Measurements from ENCODE around the gene CHMP2A. TPM values are rescaled to one million over a fixed set of nuclear protein-coding genes. Genes with fewer than 3 reads are reported as not detected.
"Not testable (repeated sequence)": the region's sequence is repeated elsewhere in the genome, so short reads cannot be mapped to it uniquely, and the experiment has no call there.

Gene CHMP2A
- total RNA-seq, 1 donor from 2014 or later = 108 TPM

DNA sequence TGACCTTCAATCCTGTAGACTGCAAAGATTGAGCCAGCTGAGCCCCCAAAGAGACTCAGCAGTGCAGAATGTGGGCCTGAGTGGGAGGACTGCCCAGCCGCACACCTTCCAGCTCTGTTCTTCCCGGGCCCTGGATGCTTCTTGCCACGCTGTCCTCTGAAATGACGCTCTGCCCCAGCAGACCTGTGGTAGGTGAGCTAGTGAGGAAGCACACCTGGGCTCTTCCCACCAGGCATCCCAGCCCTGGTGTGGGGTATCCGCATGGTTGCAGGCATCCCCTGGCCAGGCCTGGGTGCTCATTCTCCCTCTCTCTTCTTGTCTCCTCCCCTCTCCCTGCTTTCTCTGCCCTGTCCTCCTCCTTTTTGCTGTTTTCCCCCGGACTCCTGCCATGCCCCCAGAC is 28.1 kb upstream of the CHMP2A start:
- H3K27ac Mint-ChIP-seq (ENCODE audit: unreplicated experiment) = no peak overlapping the region
- H3K4me3 Mint-ChIP-seq (ENCODE audit: unreplicated experiment) = no peak overlapping the region
- H3K9me3 Mint-ChIP-seq (ENCODE audit: unreplicated experiment) = peaks cover 10% of the 10 kb centered on the region
- H3K36me3 Mint-ChIP-seq (ENCODE audit: unreplicated experiment) = no peaks in the 10 kb centered on the region
- TF ChIP-seq, protein P1, sequence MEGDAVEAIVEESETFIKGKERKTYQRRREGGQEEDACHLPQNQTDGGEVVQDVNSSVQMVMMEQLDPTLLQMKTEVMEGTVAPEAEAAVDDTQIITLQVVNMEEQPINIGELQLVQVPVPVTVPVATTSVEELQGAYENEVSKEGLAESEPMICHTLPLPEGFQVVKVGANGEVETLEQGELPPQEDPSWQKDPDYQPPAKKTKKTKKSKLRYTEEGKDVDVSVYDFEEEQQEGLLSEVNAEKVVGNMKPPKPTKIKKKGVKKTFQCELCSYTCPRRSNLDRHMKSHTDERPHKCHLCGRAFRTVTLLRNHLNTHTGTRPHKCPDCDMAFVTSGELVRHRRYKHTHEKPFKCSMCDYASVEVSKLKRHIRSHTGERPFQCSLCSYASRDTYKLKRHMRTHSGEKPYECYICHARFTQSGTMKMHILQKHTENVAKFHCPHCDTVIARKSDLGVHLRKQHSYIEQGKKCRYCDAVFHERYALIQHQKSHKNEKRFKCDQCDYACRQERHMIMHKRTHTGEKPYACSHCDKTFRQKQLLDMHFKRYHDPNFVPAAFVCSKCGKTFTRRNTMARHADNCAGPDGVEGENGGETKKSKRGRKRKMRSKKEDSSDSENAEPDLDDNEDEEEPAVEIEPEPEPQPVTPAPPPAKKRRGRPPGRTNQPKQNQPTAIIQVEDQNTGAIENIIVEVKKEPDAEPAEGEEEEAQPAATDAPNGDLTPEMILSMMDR (IDR thresholded peaks at IDR 0.05; ENCODE audit: partially characterized antibody, unreplicated experiment) = no peak
- H3K4me1 Mint-ChIP-seq (ENCODE audit: low read depth, unreplicated experiment) = no peaks in the 10 kb centered on the region
- H3K27me3 Mint-ChIP-seq (ENCODE audit: unreplicated experiment) = peaks cover 2% of the 10 kb centered on the region
- DNase-seq = no peak

DNA sequence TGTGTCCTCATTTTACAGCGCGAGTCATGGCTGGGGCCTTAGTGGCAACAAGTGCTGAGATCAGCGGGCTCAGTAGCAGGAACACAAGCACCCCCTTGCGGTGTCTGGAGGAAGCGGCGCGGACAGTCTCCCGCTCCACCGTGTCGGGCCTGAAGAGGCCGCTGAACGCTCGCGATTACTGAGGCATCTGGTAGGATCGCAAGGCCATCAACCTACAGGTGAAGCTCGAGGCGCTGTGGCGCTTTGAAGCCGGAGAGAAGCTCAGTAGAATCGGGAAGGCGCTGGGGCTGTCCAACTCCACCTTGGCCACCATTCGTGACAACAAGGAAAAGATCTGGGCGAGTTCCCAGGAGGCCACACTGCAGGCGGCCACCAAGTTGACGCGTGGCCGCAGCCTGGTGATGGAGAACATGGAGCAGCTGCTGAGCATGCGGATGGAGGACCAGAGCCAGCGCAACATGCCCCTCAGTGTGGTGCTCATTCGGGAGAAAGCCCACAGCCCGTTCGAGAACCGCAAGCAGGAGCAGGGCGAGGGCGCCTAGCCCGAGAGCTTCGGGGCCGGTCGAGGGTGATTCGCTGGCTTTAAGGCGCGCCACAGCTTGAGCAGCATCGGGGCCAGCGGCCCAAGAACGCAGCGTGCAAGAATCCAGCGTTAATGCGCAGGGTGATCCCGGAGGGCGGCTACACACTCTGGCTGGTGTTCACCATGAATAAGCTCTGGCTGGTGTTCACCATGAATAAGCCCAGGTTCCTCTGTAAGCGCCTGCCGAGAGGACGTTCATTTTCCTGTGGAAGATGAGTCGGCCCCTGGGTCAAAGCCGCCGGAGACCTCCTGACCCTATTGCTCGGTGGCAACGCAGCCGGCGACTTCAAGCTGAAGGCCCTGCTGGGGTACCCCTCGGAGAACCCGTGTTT is 26.6 kb upstream of the CHMP2A start:
- Mint-ChIP-seq H3K9me3 (ENCODE audit: unreplicated experiment) (peaks cover 10% of the 10 kb centered on the region), H3K27me3 (ENCODE audit: unreplicated experiment) (peaks cover 2% of the 10 kb centered on the region), H3K4me3 (ENCODE audit: unreplicated experiment) (peak overlapping the region; percentile 41), H3K27ac (ENCODE audit: unreplicated experiment) (no peak overlapping the region), H3K36me3 (ENCODE audit: unreplicated experiment) (no peaks in the 10 kb centered on the region), H3K4me1 (ENCODE audit: low read depth, unreplicated experiment) (no peaks in the 10 kb centered on the region)
- DNase-seq = peak; percentile 87
- TF ChIP-seq, protein P1 (IDR thresholded peaks at IDR 0.05; ENCODE audit: partially characterized antibody, unreplicated experiment) = peak; percentile 82

DNA sequence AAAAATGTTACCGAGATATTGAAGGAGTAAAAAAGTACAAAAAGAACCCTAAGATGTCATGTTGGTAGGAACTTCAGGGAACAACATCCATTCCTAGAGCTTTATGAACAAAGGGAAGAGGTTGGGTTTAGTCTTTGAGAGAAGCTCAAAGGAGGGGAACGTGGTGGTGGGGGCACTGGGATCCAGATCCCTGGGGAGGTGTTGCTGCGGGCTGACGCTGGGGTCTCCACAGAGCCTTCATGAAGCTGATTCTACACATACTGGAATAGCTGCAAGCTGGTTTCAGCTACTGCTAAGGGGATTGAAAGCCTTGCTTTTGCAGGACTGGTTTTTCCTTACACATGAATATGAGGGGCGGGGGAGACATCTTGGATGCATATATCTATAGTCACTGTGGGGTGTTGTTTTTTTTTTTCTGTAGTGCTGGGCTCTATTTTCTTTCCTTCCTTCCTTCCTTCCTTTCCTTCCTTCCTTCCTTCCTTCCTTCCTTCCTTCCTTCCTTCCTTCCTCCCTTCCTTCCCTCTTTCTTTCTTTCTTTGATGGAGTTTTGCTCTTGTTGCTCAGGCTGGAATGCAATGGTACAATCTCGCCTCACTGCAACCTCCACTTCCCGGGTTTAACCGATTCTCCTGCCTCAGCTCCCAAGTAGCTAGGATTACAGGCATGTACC is 24.7 kb upstream of the CHMP2A start:
- no peak overlapping the region for H3K4me3 Mint-ChIP-seq (ENCODE audit: unreplicated experiment)
- TF ChIP-seq, protein P1 (IDR thresholded peaks at IDR 0.05; ENCODE audit: partially characterized antibody, unreplicated experiment) = no peak
- H3K27ac Mint-ChIP-seq (ENCODE audit: unreplicated experiment) = no peak overlapping the region
- H3K36me3 Mint-ChIP-seq (ENCODE audit: unreplicated experiment) = no peaks in the 10 kb centered on the region
- H3K9me3 Mint-ChIP-seq (ENCODE audit: unreplicated experiment) = peaks cover 12% of the 10 kb centered on the region
- no peaks in the 10 kb centered on the region for H3K4me1 Mint-ChIP-seq (ENCODE audit: low read depth, unreplicated experiment)
- no peak for DNase-seq
- peaks cover 2% of the 10 kb centered on the region for H3K27me3 Mint-ChIP-seq (ENCODE audit: unreplicated experiment)

DNA sequence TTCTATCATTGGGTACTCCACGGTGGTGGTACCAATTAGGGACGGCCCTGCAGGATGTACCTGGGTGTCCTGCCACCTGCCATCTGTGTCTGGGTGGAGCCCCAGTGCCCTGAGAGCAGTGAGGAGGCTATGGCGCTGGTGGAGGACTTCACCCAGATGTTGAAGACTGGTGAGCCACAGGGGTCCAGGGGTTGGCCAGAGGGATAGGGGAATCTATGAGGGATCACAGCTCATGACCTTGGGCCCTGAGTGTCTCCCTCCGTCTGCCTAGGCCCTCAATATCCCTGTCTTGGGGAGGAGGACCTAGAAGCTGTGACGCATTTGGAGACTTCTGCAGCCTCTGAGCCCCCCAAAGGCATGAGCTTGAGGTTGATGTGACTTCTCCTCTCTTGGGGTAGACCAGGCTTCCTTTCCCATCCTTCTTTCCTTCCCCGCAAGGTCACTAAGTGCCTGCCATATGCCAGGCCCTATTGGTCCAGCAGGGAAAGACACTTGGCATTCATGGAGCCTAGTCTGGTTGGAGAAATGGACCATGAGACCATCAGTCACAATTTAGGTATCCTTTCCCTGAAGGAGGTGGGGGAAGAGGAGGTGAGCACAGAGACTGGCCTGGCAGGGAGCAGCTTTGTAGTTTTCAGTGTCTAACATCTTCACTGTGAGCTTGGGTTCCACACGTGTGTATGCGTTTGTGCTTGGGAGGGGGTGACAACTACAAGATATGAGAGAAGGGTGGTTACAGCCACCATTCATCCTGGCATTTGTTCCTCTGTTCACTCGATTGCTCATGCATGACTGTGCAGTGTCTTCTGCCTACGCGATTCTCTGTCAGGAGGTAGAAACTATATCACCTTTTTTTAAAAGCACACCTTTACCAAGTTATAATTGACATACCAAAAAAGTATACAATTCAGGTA is 23.4 kb upstream of the CHMP2A start:
- DNase-seq = no peak
- peak overlapping the region; percentile 38 for H3K27ac Mint-ChIP-seq (ENCODE audit: unreplicated experiment)
- peak overlapping the region; percentile 20 for H3K4me3 Mint-ChIP-seq (ENCODE audit: unreplicated experiment)
- H3K27me3 Mint-ChIP-seq (ENCODE audit: unreplicated experiment) = peaks cover 6% of the 10 kb centered on the region
- TF ChIP-seq, protein P1 (IDR thresholded peaks at IDR 0.05; ENCODE audit: partially characterized antibody, unreplicated experiment) = no peak
- H3K9me3 Mint-ChIP-seq (ENCODE audit: unreplicated experiment) = peaks cover 21% of the 10 kb centered on the region
- H3K4me1 Mint-ChIP-seq (ENCODE audit: low read depth, unreplicated experiment) = peaks cover 7% of the 10 kb centered on the region
- H3K36me3 Mint-ChIP-seq (ENCODE audit: unreplicated experiment) = no peaks in the 10 kb centered on the region

DNA sequence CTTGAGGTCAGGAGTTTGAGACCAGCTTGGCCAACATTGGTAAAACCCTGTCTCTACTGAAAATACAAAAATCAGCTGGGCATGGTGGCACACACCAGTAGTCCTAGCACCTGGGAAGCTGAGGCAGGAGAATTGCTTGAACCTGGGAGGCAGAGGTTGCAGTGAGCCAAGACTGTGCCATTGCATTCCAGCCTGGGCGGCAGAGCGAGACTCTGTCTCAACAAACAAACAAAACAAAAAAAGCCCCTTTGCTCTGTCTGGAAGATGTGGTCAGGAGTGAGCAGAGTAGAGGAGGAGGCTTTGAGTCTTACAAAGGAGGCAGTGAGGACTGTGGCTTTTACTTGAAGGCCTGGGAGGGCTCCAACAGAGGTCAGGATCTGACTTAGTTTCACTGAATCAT is 22.7 kb upstream of the CHMP2A start:
- not testable (repeated sequence) for H3K27ac Mint-ChIP-seq (ENCODE audit: unreplicated experiment); H3K4me3 Mint-ChIP-seq (ENCODE audit: unreplicated experiment); DNase-seq

More for the DNA sequence above, 22.7 kb upstream of the CHMP2A start:
- not testable (repeated sequence) for H3K4me1 Mint-ChIP-seq (ENCODE audit: low read depth, unreplicated experiment); H3K36me3 Mint-ChIP-seq (ENCODE audit: unreplicated experiment)
- Mint-ChIP-seq H3K9me3 (ENCODE audit: unreplicated experiment) (peaks cover 22% of the 10 kb centered on the region), H3K27me3 (ENCODE audit: unreplicated experiment) (peaks cover 10% of the 10 kb centered on the region)

Measured in glutamatergic neuron (in vitro differentiated cells).